ENCODE data around the gene IKBKG.

Gene IKBKG

DNA sequence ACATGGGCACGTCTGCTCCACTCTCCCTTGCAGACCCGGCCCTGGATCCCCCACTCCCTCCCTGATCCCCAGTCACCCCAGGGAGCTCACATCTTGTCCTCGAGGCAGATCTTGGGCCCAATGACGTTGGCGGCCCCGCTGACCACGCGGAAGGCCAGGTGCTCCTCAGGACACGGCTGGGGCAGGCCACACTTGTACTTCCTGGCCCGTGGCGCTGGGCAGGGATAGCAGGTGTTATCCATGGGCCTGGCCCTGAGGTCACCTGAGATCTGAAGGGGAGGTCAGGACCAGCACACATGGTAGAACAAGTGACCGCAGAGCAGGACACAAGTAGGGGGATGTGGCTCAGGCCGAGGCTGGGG is 39.1 kb upstream of the IKBKG start:
- H3K4me3 ChIP-seq (ENCODE audit: low read length) = no peak overlapping the region
- TF ChIP-seq, protein P1, sequence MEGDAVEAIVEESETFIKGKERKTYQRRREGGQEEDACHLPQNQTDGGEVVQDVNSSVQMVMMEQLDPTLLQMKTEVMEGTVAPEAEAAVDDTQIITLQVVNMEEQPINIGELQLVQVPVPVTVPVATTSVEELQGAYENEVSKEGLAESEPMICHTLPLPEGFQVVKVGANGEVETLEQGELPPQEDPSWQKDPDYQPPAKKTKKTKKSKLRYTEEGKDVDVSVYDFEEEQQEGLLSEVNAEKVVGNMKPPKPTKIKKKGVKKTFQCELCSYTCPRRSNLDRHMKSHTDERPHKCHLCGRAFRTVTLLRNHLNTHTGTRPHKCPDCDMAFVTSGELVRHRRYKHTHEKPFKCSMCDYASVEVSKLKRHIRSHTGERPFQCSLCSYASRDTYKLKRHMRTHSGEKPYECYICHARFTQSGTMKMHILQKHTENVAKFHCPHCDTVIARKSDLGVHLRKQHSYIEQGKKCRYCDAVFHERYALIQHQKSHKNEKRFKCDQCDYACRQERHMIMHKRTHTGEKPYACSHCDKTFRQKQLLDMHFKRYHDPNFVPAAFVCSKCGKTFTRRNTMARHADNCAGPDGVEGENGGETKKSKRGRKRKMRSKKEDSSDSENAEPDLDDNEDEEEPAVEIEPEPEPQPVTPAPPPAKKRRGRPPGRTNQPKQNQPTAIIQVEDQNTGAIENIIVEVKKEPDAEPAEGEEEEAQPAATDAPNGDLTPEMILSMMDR (conservative IDR thresholded peaks at IDR 0.05; ENCODE audit: low read depth, low read length) = no peak

DNA sequence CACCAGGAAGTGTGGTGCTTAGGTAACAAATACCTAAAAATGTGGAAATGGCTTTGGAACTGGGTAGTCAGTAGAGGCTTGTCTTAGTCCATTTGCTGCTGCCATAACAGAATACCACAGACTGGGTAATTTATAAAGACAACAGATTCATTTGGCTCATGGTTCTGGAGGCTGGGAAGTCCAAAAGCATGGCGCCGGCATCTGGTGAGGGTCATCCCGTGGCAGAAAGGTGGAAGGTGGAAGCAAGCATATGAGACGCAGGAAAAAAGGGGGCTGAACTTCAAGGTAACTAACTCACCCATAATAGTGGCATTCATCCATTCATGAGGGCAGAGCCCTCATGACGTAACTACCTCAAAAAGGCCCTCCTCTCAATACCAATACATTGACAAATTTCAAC is 38.0 kb upstream of the IKBKG start:
- DNase-seq (ENCODE audit: low read depth) = no peak

More for the DNA sequence above, 39.1 kb upstream of the IKBKG start:
- no peak for DNase-seq (ENCODE audit: low read depth)

DNA sequence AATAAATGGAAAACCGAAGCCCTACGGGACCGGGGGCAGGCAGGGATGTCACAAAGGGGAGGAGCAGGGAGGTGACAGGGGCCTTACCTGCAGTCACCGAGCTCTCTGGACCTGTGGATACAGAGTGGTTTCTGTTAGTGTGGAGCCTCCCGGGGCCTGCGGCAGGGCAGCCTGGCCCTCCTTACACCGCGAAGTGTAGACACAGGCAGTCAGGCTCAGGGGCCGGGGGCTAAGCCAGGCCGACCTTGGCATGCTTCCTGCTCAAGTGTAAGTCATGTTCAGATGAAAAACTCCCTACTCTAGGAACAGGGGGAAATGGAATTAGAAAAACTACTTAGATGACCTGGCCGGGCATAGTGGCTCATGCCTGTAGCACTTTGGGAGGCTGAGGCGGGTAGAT is 35.7 kb upstream of the IKBKG start:
- no peak overlapping the region for H3K4me3 ChIP-seq (ENCODE audit: low read length)
- DNase-seq (ENCODE audit: low read depth) = no peak
- TF ChIP-seq, protein P1 (conservative IDR thresholded peaks at IDR 0.05; ENCODE audit: low read depth, low read length) = no peak

More for the DNA sequence above, 38.0 kb upstream of the IKBKG start:
- TF ChIP-seq, protein P1 (conservative IDR thresholded peaks at IDR 0.05; ENCODE audit: low read depth, low read length) = no peak
- H3K4me3 ChIP-seq (ENCODE audit: low read length) = no peak overlapping the region

DNA sequence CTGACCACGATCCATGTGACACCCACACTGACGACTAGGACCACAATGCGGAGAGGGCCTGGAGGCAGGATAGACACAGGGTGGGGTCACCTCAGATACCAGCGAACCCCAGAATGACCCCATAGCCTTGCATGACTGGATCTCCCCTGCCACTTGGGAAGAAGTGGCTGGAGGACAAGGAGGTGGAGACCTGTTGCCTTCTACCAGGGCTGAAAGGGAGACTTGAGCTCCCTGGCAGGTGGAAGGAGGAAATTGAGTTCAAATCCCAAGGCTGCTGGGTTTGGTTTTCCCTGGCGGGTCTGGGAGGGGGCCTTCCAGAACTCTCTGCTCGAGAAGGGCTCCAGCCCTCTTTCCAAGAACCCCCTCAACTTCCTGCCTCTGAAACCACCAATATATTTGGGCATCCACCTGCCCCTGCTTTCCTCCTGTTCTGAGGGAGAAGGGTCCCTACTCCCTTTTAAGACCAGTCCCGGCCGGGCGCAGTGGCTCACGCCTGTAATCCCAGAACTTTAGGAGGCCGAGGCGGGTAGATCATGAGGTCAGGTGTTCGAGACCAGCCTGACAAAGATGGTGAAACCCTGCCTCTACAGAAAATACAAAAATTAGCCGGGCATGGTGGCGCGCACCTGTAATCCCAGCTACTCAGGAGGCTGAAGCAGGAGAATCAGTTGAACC is 34.4 kb upstream of the IKBKG start:
- TF ChIP-seq, protein P1 (conservative IDR thresholded peaks at IDR 0.05; ENCODE audit: low read depth, low read length) = no peak
- no peak for DNase-seq (ENCODE audit: low read depth)

DNA sequence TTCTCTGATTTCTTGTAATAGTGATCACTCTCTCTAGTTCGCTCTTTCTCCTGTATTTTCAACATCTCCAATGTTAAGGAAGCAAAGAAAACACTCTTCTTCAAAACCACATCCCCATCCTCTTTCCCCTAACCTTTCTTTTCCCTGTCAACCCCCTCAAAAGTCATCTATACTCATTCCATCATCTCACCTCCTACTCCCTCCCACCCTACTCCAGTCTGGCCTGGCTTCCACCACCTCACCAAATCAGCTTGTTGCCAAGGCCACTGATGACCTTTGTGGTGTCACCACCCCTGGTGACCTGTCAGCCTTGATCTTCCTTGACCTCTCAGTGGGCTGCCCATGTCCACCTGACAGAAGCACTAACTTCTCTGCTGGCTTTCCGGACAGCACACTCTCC is 33.7 kb upstream of the IKBKG start:
- H3K4me3 ChIP-seq (ENCODE audit: low read length) = no peak overlapping the region
- TF ChIP-seq, protein P1 (conservative IDR thresholded peaks at IDR 0.05; ENCODE audit: low read depth, low read length) = no peak
- DNase-seq (ENCODE audit: low read depth) = no peak

More for the DNA sequence above, 34.4 kb upstream of the IKBKG start:
- H3K4me3 ChIP-seq (ENCODE audit: low read length) = no peak overlapping the region

DNA sequence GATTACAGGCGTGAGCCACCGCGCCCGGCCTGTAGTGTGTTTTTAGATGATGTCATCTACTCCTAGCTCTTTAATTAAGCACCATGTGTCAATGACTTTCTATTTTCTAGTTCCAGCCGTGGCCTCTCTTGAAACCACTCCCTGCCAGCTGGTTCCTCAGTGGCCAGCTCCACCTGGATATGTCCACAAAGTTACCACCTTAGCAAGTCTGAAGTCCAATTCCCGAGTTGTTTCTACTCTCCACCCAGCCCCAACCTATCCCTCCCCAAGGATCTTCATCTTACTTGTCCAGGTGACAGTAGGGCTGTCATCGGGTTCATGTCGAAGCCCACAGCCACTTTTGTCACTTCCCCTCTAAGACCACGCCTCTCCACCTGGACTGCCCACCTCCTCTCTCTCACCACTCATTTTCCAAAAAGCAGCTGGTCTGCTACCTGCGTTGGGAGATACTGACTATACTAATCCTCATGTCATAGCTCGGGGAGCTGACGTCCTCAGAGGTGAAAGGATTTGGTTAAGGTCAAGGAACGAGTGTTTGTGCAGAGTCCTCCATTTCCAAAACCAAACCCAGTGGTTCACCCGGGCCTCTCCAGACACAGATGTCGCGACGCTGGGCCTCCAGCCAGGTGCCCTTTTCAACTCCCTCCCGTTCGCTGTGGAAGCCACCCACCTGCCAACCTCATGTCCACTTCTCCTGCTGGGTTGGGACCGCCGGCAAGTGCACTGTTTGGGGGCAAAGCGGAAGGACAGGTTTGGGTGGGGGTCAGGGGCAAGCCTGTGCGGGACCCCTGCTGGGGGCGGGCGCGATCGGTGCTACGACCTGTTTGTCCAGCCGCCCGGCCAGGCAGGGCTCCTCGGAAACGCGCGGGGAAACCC is 32.1 kb upstream of the IKBKG start:
- peak overlapping the region; percentile 58 for H3K4me3 ChIP-seq (ENCODE audit: low read length)
- no peak for DNase-seq (ENCODE audit: low read depth)
- TF ChIP-seq, protein P1 (conservative IDR thresholded peaks at IDR 0.05; ENCODE audit: low read depth, low read length) = no peak
